ENCODE results near the gene HBS1L.

Gene HBS1L

DNA sequence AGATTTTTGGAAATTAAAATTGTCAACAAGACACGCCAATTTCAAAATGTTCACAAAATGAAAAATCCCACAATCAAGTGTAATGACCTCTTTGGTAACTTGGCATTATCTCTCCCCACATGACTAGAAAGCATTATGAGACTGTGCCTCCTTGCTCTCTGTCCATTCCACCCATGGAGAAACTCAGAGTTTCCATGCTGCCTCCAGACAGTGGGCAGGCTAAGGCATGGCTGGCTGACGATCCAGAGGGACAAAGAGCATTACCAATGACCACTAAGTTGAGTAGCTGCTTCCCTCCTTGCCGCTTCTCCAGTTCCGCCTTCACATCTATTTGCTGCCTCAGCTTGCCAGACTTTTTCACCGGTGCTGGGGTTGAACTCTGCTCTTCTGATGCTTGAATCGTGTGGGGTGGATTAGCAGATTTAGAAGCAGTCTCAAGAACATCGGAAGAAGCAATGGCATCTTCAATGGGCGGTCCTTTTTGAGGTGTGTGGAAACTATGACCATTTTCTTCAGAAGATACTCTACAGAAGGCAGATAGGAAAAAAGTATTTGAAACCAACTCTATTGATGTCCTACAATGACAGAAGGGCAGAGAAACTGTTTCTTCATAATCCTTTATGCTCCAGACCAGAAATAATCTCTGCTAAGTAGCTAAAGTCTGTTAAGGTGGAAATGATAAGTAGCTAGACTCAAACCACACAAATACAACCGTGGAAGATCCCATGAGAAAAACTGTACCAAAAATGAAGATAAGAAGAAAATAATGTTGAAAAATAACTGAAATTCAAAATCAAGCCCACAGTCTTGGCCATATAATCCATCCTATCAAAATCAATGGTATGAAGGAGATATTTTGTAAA is 57.3 kb downstream of the HBS1L start:
- Histone ChIP-seq H3K27me3 (replicated peaks; ENCODE audit: control insufficient read depth, insufficient read depth, low read length) (no peaks in the 10 kb centered on the region), H3K4me1 (ENCODE audit: control insufficient read depth, insufficient read depth, low read length) (no peaks in the 10 kb centered on the region), H3K9me3 (ENCODE audit: control insufficient read depth, low read length) (no peaks in the 10 kb centered on the region), H3K4me3 (ENCODE audit: low read length) (no peak overlapping the region), H3K36me3 (ENCODE audit: control insufficient read depth, insufficient read depth, low read length, severe bottlenecking) (peaks cover 45% of the 10 kb centered on the region), H3K9ac (ENCODE audit: low read length) (no peak overlapping the region)
- no peak for DNase-seq (ENCODE audit: low read depth)

GRCh38 chr6:134995536-134995935 is 59.1 kb downstream of the HBS1L start:
- Histone ChIP-seq H3K9me3 (ENCODE audit: control insufficient read depth, low read length) (no peaks in the 10 kb centered on the region), H3K36me3 (ENCODE audit: control insufficient read depth, insufficient read depth, low read length, severe bottlenecking) (peaks cover 54% of the 10 kb centered on the region), H3K27me3 (replicated peaks; ENCODE audit: control insufficient read depth, insufficient read depth, low read length) (no peaks in the 10 kb centered on the region), H3K9ac (ENCODE audit: low read length) (no peak overlapping the region), H3K4me3 (ENCODE audit: low read length) (no peak overlapping the region), H3K4me1 (ENCODE audit: control insufficient read depth, insufficient read depth, low read length) (no peaks in the 10 kb centered on the region)
- peak; percentile 28 for DNase-seq (ENCODE audit: low read depth)

DNA sequence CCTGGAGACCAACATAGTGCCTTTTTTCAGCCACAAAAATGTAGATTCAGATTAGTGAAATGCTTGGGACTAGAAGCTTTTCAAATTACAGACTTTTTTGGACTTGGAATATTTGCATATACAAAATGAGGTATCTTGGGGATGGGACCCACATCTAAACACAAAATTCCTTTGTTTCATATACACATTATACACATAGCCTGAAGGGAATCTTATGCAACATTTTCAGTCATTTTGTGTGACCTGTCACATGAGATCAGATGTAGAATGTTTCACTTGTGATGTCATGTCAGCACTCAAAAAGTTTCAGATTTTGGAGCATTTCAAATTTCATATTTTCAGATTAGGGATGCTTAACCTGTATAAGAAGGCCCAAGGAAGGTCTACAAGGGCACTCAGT is 60.2 kb downstream of the HBS1L start:
- H3K27me3 ChIP-seq (replicated peaks; ENCODE audit: control insufficient read depth, insufficient read depth, low read length) = no peaks in the 10 kb centered on the region
- no peaks in the 10 kb centered on the region for H3K4me1 ChIP-seq (ENCODE audit: control insufficient read depth, insufficient read depth, low read length)
- H3K9me3 ChIP-seq (ENCODE audit: control insufficient read depth, low read length) = no peaks in the 10 kb centered on the region
- DNase-seq (ENCODE audit: low read depth) = peak; percentile 37
- peaks cover 64% of the 10 kb centered on the region for H3K36me3 ChIP-seq (ENCODE audit: control insufficient read depth, insufficient read depth, low read length, severe bottlenecking)
- no peak overlapping the region for H3K4me3 ChIP-seq (ENCODE audit: low read length)
- H3K9ac ChIP-seq (ENCODE audit: low read length) = no peak overlapping the region

DNA sequence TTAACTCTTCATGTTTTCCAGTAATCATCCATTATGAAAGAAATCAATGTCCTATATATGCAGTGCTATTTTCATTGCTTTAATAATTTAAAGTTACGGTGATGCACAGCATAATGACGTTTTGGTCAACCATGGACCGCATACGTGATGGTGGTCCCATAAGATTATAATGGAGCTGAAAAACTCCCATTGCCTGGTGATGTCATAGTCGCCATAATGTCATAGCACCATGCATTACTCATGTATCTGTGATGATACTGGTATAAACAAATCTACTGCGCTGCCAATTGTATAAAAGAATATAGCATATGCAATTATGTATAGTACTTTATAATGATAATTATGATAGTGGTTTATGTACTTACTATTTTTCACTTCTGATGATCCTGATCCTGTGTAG is 62.5 kb downstream of the HBS1L start:
- Histone ChIP-seq H3K9me3 (ENCODE audit: control insufficient read depth, low read length) (no peaks in the 10 kb centered on the region), H3K36me3 (ENCODE audit: control insufficient read depth, insufficient read depth, low read length, severe bottlenecking) (peaks cover 66% of the 10 kb centered on the region), H3K27me3 (replicated peaks; ENCODE audit: control insufficient read depth, insufficient read depth, low read length) (no peaks in the 10 kb centered on the region), H3K4me1 (ENCODE audit: control insufficient read depth, insufficient read depth, low read length) (no peaks in the 10 kb centered on the region), H3K9ac (ENCODE audit: low read length) (no peak overlapping the region), H3K4me3 (ENCODE audit: low read length) (no peak overlapping the region)
- no peak for DNase-seq (ENCODE audit: low read depth)

GRCh38 chr6:134990262-134990661 is 64.4 kb downstream of the HBS1L start:
- no peak overlapping the region for H3K9ac ChIP-seq (ENCODE audit: low read length)
- no peak for DNase-seq (ENCODE audit: low read depth)
- H3K4me1 ChIP-seq (ENCODE audit: control insufficient read depth, insufficient read depth, low read length) = no peaks in the 10 kb centered on the region
- no peaks in the 10 kb centered on the region for H3K27me3 ChIP-seq (replicated peaks; ENCODE audit: control insufficient read depth, insufficient read depth, low read length)
- H3K36me3 ChIP-seq (ENCODE audit: control insufficient read depth, insufficient read depth, low read length, severe bottlenecking) = peaks cover 62% of the 10 kb centered on the region
- H3K4me3 ChIP-seq (ENCODE audit: low read length) = no peak overlapping the region
- H3K9me3 ChIP-seq (ENCODE audit: control insufficient read depth, low read length) = no peaks in the 10 kb centered on the region

GRCh38 chr6:134984821-134985220 is 69.8 kb downstream of the HBS1L start:
- Histone ChIP-seq H3K27me3 (replicated peaks; ENCODE audit: control insufficient read depth, insufficient read depth, low read length) (no peaks in the 10 kb centered on the region), H3K36me3 (ENCODE audit: control insufficient read depth, insufficient read depth, low read length, severe bottlenecking) (peaks cover 60% of the 10 kb centered on the region), H3K4me1 (ENCODE audit: control insufficient read depth, insufficient read depth, low read length) (no peaks in the 10 kb centered on the region), H3K4me3 (ENCODE audit: low read length) (no peak overlapping the region), H3K9me3 (ENCODE audit: control insufficient read depth, low read length) (no peaks in the 10 kb centered on the region), H3K9ac (ENCODE audit: low read length) (no peak overlapping the region)
- DNase-seq (ENCODE audit: low read depth) = peak; percentile 26

GRCh38 chr6:134983823-134984222 is 70.8 kb downstream of the HBS1L start:
- Histone ChIP-seq H3K9ac (ENCODE audit: low read length) (no peak overlapping the region), H3K9me3 (ENCODE audit: control insufficient read depth, low read length) (no peaks in the 10 kb centered on the region), H3K27me3 (replicated peaks; ENCODE audit: control insufficient read depth, insufficient read depth, low read length) (no peaks in the 10 kb centered on the region), H3K36me3 (ENCODE audit: control insufficient read depth, insufficient read depth, low read length, severe bottlenecking) (peaks cover 59% of the 10 kb centered on the region), H3K4me3 (ENCODE audit: low read length) (no peak overlapping the region), H3K4me1 (ENCODE audit: control insufficient read depth, insufficient read depth, low read length) (no peaks in the 10 kb centered on the region)
- DNase-seq (ENCODE audit: low read depth) = no peak

GRCh38 chr6:134982161-134982560 is 72.5 kb downstream of the HBS1L start:
- Histone ChIP-seq H3K9me3 (ENCODE audit: control insufficient read depth, low read length) (no peaks in the 10 kb centered on the region), H3K4me1 (ENCODE audit: control insufficient read depth, insufficient read depth, low read length) (no peaks in the 10 kb centered on the region), H3K36me3 (ENCODE audit: control insufficient read depth, insufficient read depth, low read length, severe bottlenecking) (peaks cover 71% of the 10 kb centered on the region), H3K4me3 (ENCODE audit: low read length) (no peak overlapping the region), H3K9ac (ENCODE audit: low read length) (no peak overlapping the region), H3K27me3 (replicated peaks; ENCODE audit: control insufficient read depth, insufficient read depth, low read length) (no peaks in the 10 kb centered on the region)
- DNase-seq (ENCODE audit: low read depth) = no peak

DNA sequence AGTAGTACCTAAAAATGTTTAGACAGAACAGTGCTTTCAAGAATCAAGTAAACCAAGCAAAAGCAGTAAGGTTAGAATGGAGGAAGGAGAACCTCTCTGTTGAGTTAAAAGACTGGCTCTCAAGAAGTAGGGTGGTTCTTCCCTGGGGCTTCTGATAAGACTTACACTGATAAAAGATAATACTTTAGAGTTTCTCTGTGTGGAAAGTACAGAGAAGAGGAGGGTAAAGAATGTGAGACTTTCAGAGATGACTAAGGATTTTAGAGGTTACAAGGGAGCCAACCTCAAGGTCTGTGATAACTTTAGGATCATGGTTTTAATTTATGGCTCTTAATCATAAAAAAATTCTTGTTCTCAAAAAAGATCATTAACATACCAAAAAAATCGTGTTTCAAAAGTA is 73.8 kb downstream of the HBS1L start:
- no peaks in the 10 kb centered on the region for H3K4me1 ChIP-seq (ENCODE audit: control insufficient read depth, insufficient read depth, low read length)
- H3K4me3 ChIP-seq (ENCODE audit: low read length) = no peak overlapping the region
- peaks cover 76% of the 10 kb centered on the region for H3K36me3 ChIP-seq (ENCODE audit: control insufficient read depth, insufficient read depth, low read length, severe bottlenecking)
- H3K9me3 ChIP-seq (ENCODE audit: control insufficient read depth, low read length) = no peaks in the 10 kb centered on the region
- DNase-seq (ENCODE audit: low read depth) = no peak
- no peak overlapping the region for H3K9ac ChIP-seq (ENCODE audit: low read length)
- no peaks in the 10 kb centered on the region for H3K27me3 ChIP-seq (replicated peaks; ENCODE audit: control insufficient read depth, insufficient read depth, low read length)

DNA sequence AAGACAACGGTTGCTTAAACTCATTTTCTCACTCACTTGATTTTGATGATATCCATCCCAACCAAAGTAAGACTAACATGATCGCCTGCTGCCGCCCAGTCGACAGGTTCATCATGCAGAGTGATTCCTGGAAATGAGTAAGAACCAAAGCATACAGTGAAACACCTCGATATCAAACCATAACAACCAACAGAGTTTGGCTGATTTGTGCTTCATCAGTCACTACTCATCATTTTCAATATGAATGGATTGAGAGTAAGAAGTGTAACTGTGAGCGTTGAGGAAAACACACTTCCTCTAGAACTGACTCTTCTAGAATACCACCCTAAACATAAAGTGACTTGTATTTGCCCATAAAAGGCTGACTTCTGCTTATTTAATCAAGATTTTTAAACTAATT is 75.5 kb downstream of the HBS1L start:
- Histone ChIP-seq H3K9ac (ENCODE audit: low read length) (no peak overlapping the region), H3K4me1 (ENCODE audit: control insufficient read depth, insufficient read depth, low read length) (no peaks in the 10 kb centered on the region), H3K4me3 (ENCODE audit: low read length) (no peak overlapping the region), H3K36me3 (ENCODE audit: control insufficient read depth, insufficient read depth, low read length, severe bottlenecking) (peaks cover 65% of the 10 kb centered on the region), H3K27me3 (replicated peaks; ENCODE audit: control insufficient read depth, insufficient read depth, low read length) (no peaks in the 10 kb centered on the region), H3K9me3 (ENCODE audit: control insufficient read depth, low read length) (no peaks in the 10 kb centered on the region)
- DNase-seq (ENCODE audit: low read depth) = no peak

- Histone ChIP-seq H3K36me3 (ENCODE audit: control insufficient read depth, insufficient read depth, low read length, severe bottlenecking) (peaks cover 38% of the 10 kb centered on the region), H3K4me1 (ENCODE audit: control insufficient read depth, insufficient read depth, low read length) (no peaks in the 10 kb centered on the region), H3K9ac (ENCODE audit: low read length) (no peak overlapping the region), H3K9me3 (ENCODE audit: control insufficient read depth, low read length) (no peaks in the 10 kb centered on the region), H3K4me3 (ENCODE audit: low read length) (no peak overlapping the region), H3K27me3 (replicated peaks; ENCODE audit: control insufficient read depth, insufficient read depth, low read length) (no peaks in the 10 kb centered on the region)
- DNase-seq (ENCODE audit: low read depth) = no peak
Observed at GRCh38 chr6:134974370-134974769, 80.3 kb downstream of the HBS1L start.

DNA sequence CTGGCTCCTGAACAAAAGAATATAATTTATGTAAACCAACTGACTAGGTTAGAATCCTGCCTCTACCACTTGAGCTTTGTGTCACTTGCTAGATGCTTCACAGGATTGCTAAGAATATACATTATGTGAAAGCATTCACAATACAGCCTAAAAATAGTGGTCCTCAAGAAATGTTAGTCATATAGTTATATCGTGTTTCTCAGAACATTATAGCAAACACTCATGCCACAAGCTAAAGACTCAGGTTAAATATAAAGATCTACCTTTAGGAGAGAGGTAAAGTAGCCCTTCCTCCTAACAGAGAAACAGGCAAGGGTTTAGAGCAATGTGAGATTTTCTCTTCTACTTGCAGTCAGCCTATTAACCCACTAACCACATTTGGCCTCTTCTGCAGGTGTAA is 86.9 kb downstream of the HBS1L start:
- H3K9ac ChIP-seq (ENCODE audit: low read length) = no peak overlapping the region
- no peaks in the 10 kb centered on the region for H3K27me3 ChIP-seq (replicated peaks; ENCODE audit: control insufficient read depth, insufficient read depth, low read length)
- DNase-seq (ENCODE audit: low read depth) = no peak
- H3K9me3 ChIP-seq (ENCODE audit: control insufficient read depth, low read length) = no peaks in the 10 kb centered on the region
- H3K4me3 ChIP-seq (ENCODE audit: low read length) = no peak overlapping the region
- H3K36me3 ChIP-seq (ENCODE audit: control insufficient read depth, insufficient read depth, low read length, severe bottlenecking) = peaks cover 49% of the 10 kb centered on the region
- H3K4me1 ChIP-seq (ENCODE audit: control insufficient read depth, insufficient read depth, low read length) = no peaks in the 10 kb centered on the region

All from adipocyte (in vitro differentiated cells).